Muscle layer of colon (tissue), 2 donors: ENCODE measurements around the gene KANK4.

Experiments
- H3K27ac ChIP-seq: one replicate; pipeline ENCODE4 v1.7.0; 2013; ENCODE audit warnings: low read depth, mild to moderate bottlenecking, low read length, moderate library complexity
- H3K27me3 ChIP-seq, 2 donors: one replicate each; pipeline ENCODE4 v1.7.0; 2013; ENCODE audit warnings: low read length in 2 of 2, mild to moderate bottlenecking in 2 of 2; ENCODE audit not compliant: insufficient read depth in 2 of 2, control insufficient read depth in 1 of 2
- H3K36me3 ChIP-seq: one replicate; pipeline ENCODE4 v1.7.0; 2013; ENCODE audit warnings: mild to moderate bottlenecking, low read length; ENCODE audit not compliant: insufficient read depth
- H3K4me1 ChIP-seq: one replicate; pipeline ENCODE4 v1.7.0; 2013; ENCODE audit warnings: mild to moderate bottlenecking, low read length; ENCODE audit not compliant: insufficient read depth
- H3K4me3 ChIP-seq, 2 donors: one replicate each; pipeline ENCODE4 v1.7.0; 2013; ENCODE audit warnings: low read length in 2 of 2, low read depth in 1 of 2, mild to moderate bottlenecking in 1 of 2, moderate library complexity in 1 of 2
- H3K9ac ChIP-seq: one replicate; pipeline ENCODE4 v1.7.0; 2013; ENCODE audit warnings: low read length
- H3K9me3 ChIP-seq: one replicate; pipeline ENCODE4 v1.7.0; 2013; ENCODE audit warnings: mild to moderate bottlenecking, low read length
- donor health status: abdominal sarcoma.
- donor health status: Adenocarcinoma of cecum.

The KANK4 gene

GRCh38 chr1:62353853-62354252, 34.6 kb upstream of the KANK4 start:
- no peak overlapping the region for H3K4me3 ChIP-seq
- H3K27me3 ChIP-seq = no peaks in the 10 kb centered on the region
- H3K27ac ChIP-seq = no peak overlapping the region
- no peaks in the 10 kb centered on the region for H3K4me1 ChIP-seq
- no peaks in the 10 kb centered on the region for H3K36me3 ChIP-seq
- no peak overlapping the region for H3K9ac ChIP-seq
- H3K9me3 ChIP-seq = no peaks in the 10 kb centered on the region

- H3K4me1 ChIP-seq = no peaks in the 10 kb centered on the region
- H3K9me3 ChIP-seq = no peaks in the 10 kb centered on the region
- no peak overlapping the region for H3K4me3 ChIP-seq
- no peak overlapping the region for H3K27ac ChIP-seq
- H3K9ac ChIP-seq = no peak overlapping the region
- H3K27me3 ChIP-seq = no peaks in the 10 kb centered on the region
- H3K36me3 ChIP-seq = no peaks in the 10 kb centered on the region
Measured at GRCh38 chr1:62352387-62352786, 33.2 kb upstream of the KANK4 start.

- Histone ChIP-seq H3K9me3 (no peaks in the 10 kb centered on the region), H3K27ac (no peak overlapping the region), H3K27me3 (no peaks in the 10 kb centered on the region), H3K4me1 (no peaks in the 10 kb centered on the region), H3K9ac (no peak overlapping the region), H3K36me3 (no peaks in the 10 kb centered on the region), H3K4me3 (no peak overlapping the region)
Measured at GRCh38 chr1:62349470-62350233, 30.4 kb upstream of the KANK4 start.

DNA sequence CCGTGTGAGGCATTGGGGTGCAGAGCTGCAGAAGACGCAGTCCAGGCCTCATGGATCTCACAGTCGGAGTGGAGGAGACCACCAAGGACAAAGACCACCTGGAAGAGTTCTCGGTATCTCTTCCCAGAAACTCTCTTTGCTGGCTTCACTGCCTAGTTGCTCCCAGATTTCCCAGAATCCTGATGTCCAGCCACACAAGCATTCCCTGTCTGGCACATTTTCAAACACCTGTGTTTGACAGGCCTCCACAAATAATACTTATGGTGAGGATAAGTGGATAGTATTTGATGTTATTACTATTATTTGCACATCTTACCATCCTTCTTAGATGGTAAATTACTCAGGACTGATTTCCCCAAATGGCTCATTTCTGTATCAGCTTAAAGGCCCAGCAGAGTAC, 27.7 kb upstream of the KANK4 start:
- H3K27ac ChIP-seq = no peak overlapping the region
- H3K36me3 ChIP-seq = no peaks in the 10 kb centered on the region
- no peak overlapping the region for H3K9ac ChIP-seq
- no peaks in the 10 kb centered on the region for H3K4me1 ChIP-seq
- no peak overlapping the region for H3K4me3 ChIP-seq
- no peaks in the 10 kb centered on the region for H3K27me3 ChIP-seq
- no peaks in the 10 kb centered on the region for H3K9me3 ChIP-seq

- Histone ChIP-seq H3K9ac (no peak overlapping the region), H3K4me3 (no peak overlapping the region), H3K9me3 (no peaks in the 10 kb centered on the region), H3K36me3 (no peaks in the 10 kb centered on the region), H3K27ac (no peak overlapping the region), H3K4me1 (no peaks in the 10 kb centered on the region), H3K27me3 (no peaks in the 10 kb centered on the region)
Measured at GRCh38 chr1:62343911-62344310, 24.7 kb upstream of the KANK4 start.

- Histone ChIP-seq H3K36me3 (no peaks in the 10 kb centered on the region), H3K27ac (no peak overlapping the region), H3K4me1 (no peaks in the 10 kb centered on the region), H3K9ac (no peak overlapping the region), H3K9me3 (no peaks in the 10 kb centered on the region), H3K27me3 (no peaks in the 10 kb centered on the region), H3K4me3 (no peak overlapping the region)
Measured at GRCh38 chr1:62342270-62342669, 23.0 kb upstream of the KANK4 start.

GRCh38 chr1:62341615-62342014, 22.4 kb upstream of the KANK4 start:
- Histone ChIP-seq H3K9ac (no peak overlapping the region), H3K4me3 (no peak overlapping the region), H3K9me3 (no peaks in the 10 kb centered on the region), H3K36me3 (no peaks in the 10 kb centered on the region), H3K27ac (no peak overlapping the region), H3K4me1 (no peaks in the 10 kb centered on the region), H3K27me3 (no peaks in the 10 kb centered on the region)

GRCh38 chr1:62341089-62341488, 21.9 kb upstream of the KANK4 start:
- H3K27me3 ChIP-seq = no peaks in the 10 kb centered on the region
- no peak overlapping the region for H3K27ac ChIP-seq
- no peak overlapping the region for H3K9ac ChIP-seq

GRCh38 chr1:62337706-62338631, 18.7 kb upstream of the KANK4 start:
- H3K4me3 ChIP-seq = no peak overlapping the region
- H3K27ac ChIP-seq = no peak overlapping the region
- no peaks in the 10 kb centered on the region for H3K27me3 ChIP-seq
- H3K36me3 ChIP-seq = no peaks in the 10 kb centered on the region
- H3K9me3 ChIP-seq = no peaks in the 10 kb centered on the region
- H3K9ac ChIP-seq = no peak overlapping the region
- no peaks in the 10 kb centered on the region for H3K4me1 ChIP-seq

More at GRCh38 chr1:62341089-62341488, 21.9 kb upstream of the KANK4 start:
- H3K4me3 ChIP-seq = no peak overlapping the region
- H3K9me3 ChIP-seq = no peaks in the 10 kb centered on the region
- no peaks in the 10 kb centered on the region for H3K4me1 ChIP-seq
- H3K36me3 ChIP-seq = no peaks in the 10 kb centered on the region

DNA sequence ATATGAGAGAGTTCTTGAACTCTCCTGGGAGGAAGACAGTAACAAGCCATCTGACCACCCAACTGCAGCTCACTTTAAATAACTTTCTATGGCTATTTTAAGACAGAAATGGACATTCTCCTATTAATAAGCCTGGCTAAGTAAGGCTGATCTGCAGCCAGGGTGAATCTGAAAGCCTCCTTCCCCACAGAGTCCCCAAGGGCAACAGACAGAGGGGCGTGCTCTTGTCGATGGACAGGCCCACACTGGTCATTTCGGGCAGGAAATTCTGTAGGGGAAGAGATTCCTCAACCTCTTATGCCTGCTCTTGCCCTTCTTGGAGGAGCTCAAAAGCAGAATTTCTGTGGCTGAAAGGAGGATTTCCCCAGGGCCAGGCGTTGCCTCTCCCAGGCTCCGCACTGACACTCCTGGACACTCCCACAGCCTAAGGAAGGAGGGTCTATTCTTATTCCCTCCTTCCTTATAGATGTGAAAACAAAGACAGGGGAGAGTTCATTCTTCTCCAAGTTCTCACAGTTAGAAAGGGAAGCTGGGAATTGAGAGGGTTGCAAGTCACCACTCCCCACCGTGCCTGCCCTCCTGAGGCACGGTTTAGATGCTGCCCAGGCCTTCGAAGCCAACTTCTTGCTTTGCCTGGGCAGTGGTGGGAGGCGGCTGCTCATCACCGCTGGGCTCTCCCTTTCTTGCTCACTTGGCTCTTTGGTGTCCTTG, 17.9 kb upstream of the KANK4 start:
- Histone ChIP-seq H3K27me3 (no peaks in the 10 kb centered on the region), H3K36me3 (no peaks in the 10 kb centered on the region), H3K9me3 (no peaks in the 10 kb centered on the region), H3K27ac (no peak overlapping the region), H3K4me3 (no peak overlapping the region), H3K9ac (no peak overlapping the region), H3K4me1 (no peaks in the 10 kb centered on the region)

DNA sequence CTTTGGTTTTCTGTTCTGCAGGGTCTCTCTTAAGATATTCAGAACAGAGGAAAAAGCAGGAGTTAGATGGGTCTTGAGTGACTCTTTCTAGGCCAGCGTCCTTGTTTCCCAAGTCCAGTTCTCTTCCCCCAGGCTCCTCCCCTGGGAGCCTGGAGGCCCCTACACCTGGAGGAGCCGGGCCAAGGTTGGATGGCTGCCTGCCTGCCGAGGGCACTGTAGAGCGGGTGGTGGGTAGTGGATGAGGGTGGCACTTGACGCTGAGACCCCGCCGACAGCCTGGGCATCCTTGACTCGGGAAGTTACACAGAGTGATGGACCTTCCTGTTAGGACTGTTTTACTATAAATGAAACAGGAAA, 17.4 kb upstream of the KANK4 start:
- Histone ChIP-seq H3K4me3 (no peak overlapping the region), H3K27me3 (no peaks in the 10 kb centered on the region), H3K9me3 (no peaks in the 10 kb centered on the region), H3K4me1 (no peaks in the 10 kb centered on the region), H3K27ac (no peak overlapping the region), H3K36me3 (no peaks in the 10 kb centered on the region), H3K9ac (no peak overlapping the region)
